Astrocyte of the spinal cord (primary cell): ENCODE results near the gene MTHFSD.

ENCODE experiments used
- DNase-seq: peaks from one replicate; pipeline ENCODE4 v3.0.0; 2011; ENCODE audit warnings: low read depth, low spot score
- H3K4me3 ChIP-seq: 2 replicates; pipeline ENCODE4 v1.5.1; 2011; ENCODE audit warnings: low read depth, mild to moderate bottlenecking, low read length, moderate library complexity
- in situ Hi-C: cut with HindIII; loops from 2 replicates; pipeline ENCODE4 v1.10.0; 2017; ENCODE audit warnings: low sequenced_read_pairs
- TF ChIP-seq, protein P1 (sequence below): IDR thresholded peaks from 2 replicates; pipeline ENCODE4 v1.5.1; 2012; ENCODE audit warnings: low read depth, mild to moderate bottlenecking, low read length, inconsistent platforms

The MTHFSD gene

DNA sequence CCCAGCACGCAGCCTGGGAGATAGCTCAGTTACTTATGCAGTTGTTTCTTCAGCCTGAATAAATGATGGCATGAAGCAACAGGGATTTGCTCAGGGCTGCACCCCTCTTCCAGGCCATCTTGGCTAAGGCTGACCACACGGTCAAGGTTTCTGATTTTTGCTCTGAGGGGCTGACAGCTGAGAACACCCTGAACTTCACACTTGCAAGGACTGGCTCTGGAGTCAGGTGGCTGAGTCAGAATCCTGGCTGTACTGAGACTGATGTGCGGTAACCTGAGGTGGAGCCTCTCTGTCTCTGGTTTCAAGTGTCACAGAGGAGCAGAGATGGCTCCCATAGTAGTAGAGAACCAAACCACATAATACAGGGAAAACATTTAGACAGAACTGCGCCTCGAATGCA is 4.8 kb downstream of the MTHFSD start:
- in situ Hi-C loops: loop anchor here (25.0 kb wide), 1 partner anchor 512 kb away; no protein-coding TSS in a partner anchor
- H3K4me3 ChIP-seq: no peak overlapping the region
- TF ChIP-seq, protein P1, sequence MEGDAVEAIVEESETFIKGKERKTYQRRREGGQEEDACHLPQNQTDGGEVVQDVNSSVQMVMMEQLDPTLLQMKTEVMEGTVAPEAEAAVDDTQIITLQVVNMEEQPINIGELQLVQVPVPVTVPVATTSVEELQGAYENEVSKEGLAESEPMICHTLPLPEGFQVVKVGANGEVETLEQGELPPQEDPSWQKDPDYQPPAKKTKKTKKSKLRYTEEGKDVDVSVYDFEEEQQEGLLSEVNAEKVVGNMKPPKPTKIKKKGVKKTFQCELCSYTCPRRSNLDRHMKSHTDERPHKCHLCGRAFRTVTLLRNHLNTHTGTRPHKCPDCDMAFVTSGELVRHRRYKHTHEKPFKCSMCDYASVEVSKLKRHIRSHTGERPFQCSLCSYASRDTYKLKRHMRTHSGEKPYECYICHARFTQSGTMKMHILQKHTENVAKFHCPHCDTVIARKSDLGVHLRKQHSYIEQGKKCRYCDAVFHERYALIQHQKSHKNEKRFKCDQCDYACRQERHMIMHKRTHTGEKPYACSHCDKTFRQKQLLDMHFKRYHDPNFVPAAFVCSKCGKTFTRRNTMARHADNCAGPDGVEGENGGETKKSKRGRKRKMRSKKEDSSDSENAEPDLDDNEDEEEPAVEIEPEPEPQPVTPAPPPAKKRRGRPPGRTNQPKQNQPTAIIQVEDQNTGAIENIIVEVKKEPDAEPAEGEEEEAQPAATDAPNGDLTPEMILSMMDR: no peak
- DNase-seq: no peak

DNA sequence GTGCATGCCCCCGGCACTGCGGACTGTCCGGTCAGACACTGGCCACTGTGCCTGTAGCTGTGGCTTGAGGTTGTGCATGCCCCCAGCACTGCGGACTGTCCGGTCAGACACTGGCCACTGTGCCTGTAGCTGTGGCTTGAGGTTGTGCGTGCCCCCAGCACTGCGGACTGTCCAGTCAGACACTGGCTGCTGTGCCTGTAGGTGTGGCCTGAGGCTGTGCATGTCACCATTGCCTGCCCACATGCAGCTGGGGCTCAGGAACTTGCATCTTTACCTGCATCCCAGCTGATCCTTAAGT is 5.2 kb downstream of the MTHFSD start:
- no peak overlapping the region for H3K4me3 ChIP-seq
- TF ChIP-seq, protein P1: no peak
- DNase-seq: no peak
- in situ Hi-C loops: loop anchor here (25.0 kb wide), 1 partner anchor 512 kb away; no protein-coding TSS in a partner anchor

DNA sequence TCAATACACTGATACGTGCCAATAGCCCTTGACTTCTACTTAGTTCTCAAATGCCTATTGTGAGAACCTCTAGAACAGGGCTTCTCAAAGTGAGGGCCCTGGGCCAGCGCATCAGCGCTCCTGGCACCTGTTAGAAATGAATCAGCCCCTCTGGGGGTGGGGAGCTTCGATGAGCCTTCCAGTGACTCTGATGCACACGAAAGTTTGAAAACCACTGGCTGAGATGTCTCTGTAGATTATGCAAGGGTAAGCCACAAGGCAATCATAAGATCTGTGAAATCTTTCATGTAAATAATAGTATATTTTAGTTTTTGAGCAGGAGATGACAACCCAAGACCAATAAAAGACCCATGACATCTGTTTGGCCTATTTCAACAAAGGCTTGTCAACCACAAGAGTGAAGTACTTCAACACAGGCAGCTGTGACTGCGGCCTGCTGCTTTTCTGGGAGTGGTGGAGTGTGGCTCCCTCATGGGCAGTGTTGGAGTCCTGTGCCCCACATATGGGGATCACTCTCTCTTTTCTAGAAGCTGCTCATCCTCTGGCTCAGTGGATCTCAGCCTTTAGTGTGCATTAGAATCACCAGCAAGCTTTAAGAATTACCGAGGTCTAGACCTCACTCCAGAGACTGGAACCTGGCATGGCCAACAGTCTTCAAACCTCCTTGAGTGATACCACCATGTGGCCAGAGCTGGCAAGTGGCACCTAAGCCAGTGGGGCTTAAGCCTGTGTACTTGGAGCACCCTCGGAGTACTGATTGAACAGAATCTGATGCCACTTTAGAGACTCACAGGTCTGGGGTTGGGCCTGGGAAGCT is 5.8 kb downstream of the MTHFSD start:
- TF ChIP-seq, protein P1: no peak
- no peak for DNase-seq
- in situ Hi-C loops: no loop called here

DNA sequence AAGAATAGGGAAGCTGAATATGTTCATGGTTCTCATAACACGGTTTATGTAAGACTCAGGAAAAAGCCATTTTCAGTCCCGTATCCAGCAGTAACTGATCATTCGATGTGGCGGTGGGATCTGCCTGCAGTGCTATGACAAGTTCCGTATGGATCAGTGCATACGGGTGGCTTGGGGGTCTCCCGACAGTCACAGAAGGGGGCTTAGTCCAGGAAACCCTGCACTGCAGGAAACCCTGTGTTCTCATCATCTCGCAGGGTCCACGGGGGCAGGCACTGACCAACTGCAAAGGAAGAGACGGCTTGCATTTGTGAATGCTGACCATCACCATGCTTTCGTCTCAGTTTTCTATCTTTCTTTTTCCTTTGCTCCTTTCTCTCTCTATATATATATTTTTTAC is 7.7 kb downstream of the MTHFSD start:
- TF ChIP-seq, protein P1: no peak
- DNase-seq: no peak
- in situ Hi-C loops: no loop called here
- no peak overlapping the region for H3K4me3 ChIP-seq

More for the DNA sequence above, 5.8 kb downstream of the MTHFSD start:
- H3K4me3 ChIP-seq: no peak overlapping the region

DNA sequence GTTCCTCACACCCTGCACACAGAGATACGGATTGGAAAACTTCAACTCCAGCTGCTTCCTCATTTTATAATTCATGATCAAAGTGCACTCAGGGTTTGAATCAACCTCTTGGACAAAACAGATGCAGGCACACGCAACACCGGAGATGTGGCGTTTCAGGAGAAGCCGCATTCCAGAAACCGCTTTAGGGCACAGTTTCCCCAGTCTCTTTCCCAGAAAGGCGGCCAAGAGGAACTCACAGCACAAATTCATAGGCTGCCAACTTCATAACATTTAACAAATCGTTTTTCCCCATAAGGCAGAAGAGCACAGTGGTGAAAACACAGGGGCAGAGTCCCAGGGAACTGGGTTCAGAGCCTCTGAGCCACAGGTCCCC is 8.4 kb downstream of the MTHFSD start:
- H3K4me3 ChIP-seq: no peak overlapping the region
- TF ChIP-seq, protein P1: no peak
- DNase-seq: no peak
- in situ Hi-C loops: no loop called here

DNA sequence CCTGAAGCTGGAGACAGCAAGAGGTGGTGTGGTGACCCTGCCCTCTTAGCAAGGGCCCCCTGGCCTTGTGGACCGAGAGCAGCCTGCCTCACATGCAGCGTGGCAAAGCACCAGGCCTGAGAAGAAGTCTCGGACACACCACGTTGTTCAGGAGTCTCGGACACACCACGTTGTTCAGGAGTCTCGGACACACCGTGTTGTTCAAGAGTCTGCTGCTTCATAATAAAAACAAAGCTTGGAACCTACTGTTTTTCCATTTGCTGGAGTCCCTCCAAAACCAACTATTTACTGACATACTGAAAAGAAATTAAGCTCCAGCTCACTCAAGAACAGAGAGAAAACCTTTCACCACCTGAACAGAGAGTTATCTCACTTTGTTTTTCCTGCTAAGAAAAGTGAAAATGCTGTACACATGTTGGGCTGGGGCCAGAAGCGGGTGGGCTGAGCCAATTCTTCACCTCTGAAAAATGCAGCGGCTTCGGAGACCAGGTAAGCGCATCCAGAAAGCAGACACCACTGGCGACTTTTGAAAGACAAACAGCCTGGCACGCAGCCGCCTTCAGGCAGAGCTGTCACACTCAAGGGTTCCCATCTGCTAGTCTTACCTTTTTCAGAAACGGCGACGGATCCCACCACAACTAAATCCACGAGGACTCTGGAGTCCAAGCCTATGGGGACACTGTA is 8.9 kb downstream of the MTHFSD start:
- in situ Hi-C loops: no loop called here

More for the DNA sequence above, 8.9 kb downstream of the MTHFSD start:
- H3K4me3 ChIP-seq: no peak overlapping the region
- no peak for DNase-seq
- TF ChIP-seq, protein P1: no peak
